Dermis blood vessel endothelial cell (primary cell): ENCODE results near the gene CCDC3. TPM values are rescaled to one million over a fixed set of nuclear protein-coding genes. Genes with fewer than 3 reads are reported as not detected.

Experiments used
- DNase-seq: peaks from one replicate; pipeline ENCODE4 v3.0.0; 2010
- total RNA-seq: library from RNA; depleted of rRNA; stranded (reverse); fragments of >200 nt; gene quantifications from 2 replicates; pipeline ENCODE4 v1.2.3, GENCODE V29; 2014

The CCDC3 gene
- total RNA-seq, 1 donor from 2014 or later = 1.4 TPM

- DNase-seq = no peak
Observed at GRCh38 chr10:12960941-12961340, 40.6 kb downstream of the CCDC3 start.

DNA sequence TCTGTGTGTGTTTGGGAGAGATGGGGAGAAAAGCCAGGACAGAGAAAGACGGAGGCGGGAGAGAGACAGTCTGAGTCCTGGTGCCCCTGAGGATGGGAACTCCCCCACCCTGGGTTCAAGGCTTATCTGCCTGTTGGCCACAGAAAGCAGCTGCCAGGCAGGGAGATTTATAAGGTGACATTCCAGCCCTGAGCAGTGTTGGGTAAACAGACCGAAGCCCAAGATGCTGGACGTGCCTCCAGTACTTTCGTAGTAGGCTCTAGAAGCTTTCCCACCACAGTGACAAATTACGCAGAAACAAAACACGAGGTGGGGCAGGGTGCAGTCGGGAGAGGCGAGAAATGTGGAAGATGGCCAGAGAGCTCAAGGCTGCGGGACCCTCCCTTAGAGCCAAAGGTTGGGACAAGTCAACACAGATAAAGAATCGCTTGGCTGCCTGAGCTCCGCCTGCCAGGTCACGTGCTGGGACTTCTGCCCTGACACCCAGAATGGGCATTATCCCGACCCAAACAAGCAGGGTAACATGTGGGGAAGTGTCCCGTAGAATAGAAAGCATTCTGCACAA is 41.1 kb downstream of the CCDC3 start:
- no peak for DNase-seq

- DNase-seq = no peak
Observed at GRCh38 chr10:12958546-12959110, 42.9 kb downstream of the CCDC3 start.

- DNase-seq = no peak
Observed at GRCh38 chr10:12957081-12957480, 44.4 kb downstream of the CCDC3 start.

- peak; percentile 12 for DNase-seq
Observed at GRCh38 chr10:12954866-12955265, 46.6 kb downstream of the CCDC3 start.

- DNase-seq = no peak
Observed at GRCh38 chr10:12950583-12951128, 50.9 kb downstream of the CCDC3 start.

DNA sequence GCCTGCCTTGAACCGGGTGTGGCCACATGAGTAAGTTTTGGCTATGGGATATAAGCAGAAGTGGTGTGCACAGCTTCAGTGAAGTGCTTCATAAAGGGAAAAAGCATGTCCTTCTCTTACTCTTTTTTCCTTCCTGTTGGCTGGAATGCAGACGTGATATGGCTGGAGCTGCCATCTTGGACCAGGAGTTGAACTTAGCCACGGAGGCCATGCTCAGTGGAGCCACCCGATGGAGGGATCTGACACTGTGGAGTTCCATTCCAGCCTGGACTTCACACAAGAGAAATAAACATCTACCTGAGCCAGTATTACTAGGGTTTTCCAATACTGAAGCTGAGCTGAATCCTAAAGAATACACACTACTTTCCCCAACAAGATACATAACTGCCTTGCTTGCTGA is 52.3 kb downstream of the CCDC3 start:
- no peak for DNase-seq

DNA sequence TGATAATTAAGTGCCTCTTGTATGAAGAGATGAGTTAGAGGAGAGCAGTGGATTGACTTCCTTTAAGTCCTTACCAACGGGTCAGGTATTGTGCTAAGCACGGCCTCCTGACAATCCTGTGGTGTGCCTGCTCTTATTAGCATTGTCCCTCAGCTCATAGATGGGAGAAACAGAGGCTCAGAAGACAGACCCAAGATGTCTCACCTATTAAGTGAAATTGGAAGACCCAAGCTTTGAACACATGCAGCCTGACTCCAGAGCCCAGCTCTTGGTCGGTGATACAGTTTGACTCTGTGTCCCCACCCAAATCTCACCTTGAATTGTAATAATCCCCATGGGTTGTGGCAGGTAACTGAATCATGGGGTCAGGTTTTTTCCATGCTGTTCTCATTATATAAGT is 53.8 kb downstream of the CCDC3 start:
- DNase-seq = no peak

DNA sequence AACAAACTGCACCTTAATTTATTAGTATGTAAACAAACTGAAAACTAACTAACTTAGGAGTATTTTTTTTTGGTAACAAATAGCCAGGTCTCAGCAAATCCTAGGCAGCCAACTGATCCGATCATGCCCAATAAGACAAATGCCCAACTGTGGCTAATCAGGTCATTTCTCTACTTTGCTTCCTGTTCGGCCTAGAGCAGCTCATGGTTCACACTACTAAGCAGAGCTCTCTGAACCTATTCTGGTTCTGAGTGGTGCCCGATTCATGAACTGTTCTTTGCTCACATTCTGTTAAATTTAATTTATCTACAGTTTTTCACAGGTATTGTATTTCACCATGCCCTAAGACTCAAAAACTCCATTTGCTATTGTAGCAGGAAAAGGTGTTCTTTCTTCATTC is 55.1 kb downstream of the CCDC3 start:
- no peak for DNase-seq

DNA sequence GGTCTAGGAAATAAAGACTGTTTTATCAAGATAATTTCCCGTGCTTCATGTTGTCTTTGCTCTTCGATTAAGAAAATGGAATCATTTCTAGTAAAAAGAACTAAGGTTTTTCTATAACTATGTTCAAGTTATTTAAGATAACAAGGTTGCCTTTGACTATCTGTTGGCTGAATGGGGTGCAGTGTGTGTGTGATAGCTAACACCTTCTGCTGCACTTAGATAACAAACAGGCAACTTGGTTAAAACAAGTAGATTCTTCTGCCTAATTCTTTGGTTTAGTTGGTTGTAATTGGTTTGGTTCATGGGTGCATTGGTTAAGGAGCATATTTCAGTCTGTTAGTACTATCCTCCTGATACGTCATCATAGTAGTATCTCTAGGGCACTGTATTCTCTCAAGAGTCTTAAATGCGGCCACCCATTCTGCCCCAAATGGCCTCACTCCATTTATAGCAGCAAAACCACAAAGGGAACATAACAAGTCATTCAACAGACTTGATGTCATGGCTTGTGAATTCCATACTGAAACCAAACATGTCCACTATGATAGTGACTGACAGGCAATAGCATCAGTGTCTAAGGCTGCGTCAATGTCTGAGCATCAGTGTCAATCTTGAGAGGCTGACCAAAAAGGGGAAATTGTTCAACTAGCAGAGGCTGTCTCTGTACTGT is 55.7 kb downstream of the CCDC3 start:
- DNase-seq = no peak

DNA sequence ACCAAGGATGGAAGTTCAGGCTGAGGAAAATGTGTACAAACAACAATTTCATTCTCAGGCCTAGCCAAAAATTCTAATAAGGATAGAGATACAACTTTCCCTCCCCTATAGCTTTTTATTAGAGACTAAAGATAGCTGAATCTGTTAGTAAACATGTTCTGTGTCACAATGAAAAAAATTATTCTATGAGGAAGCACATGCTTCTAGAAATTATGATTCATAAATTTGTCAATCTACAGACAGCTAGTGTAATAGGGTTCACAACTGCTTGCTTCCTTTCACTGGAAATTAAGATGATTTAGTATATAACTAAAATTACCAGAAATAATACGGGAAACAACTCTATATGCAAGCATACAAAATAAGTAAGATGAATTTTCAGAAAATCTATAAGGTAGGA is 56.6 kb downstream of the CCDC3 start:
- DNase-seq = no peak

GRCh38 chr10:12943425-12943824 is 58.1 kb downstream of the CCDC3 start:
- no peak for DNase-seq

GRCh38 chr10:12941966-12942365 is 59.5 kb downstream of the CCDC3 start:
- DNase-seq = no peak

DNA sequence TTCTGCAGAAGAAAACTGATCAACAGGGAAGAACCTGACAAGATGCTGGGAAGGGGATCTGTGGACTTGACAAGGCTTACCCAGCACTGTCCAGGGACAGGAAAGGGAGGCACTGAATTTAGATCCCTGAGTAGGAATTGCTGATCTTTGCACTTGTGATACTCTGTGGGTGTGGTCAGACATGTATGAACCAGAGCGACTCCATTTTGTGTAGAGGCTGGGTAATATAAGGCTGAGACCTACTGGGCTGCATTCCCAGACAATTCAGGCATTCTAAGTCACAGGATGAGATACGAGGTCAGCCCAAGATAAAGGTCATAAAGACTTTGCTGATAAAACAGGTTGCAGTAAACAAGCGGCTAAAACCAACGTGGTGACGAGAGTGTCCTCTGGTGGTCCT is 60.7 kb downstream of the CCDC3 start:
- DNase-seq = no peak

DNA sequence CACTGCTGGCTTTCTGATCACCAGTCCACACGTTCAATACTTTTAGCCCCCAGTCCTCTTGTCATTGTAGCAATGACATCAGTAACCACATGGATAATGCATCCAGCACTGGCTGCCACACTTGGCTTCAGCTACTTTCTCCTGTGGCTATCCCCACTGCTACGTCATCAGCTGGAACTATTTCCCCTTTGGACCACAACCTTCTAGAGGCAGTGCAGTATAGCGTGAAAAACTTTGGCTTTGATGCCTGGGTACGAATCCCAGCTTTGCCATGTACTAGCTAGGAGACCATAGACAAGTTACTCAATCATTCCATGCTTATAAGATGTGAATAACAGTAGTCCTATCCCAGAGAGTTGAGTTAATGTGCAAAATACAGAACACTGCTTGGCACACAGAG is 63.2 kb downstream of the CCDC3 start:
- no peak for DNase-seq

- no peak for DNase-seq
Observed at GRCh38 chr10:12937527-12937926, 64.0 kb downstream of the CCDC3 start.

DNA sequence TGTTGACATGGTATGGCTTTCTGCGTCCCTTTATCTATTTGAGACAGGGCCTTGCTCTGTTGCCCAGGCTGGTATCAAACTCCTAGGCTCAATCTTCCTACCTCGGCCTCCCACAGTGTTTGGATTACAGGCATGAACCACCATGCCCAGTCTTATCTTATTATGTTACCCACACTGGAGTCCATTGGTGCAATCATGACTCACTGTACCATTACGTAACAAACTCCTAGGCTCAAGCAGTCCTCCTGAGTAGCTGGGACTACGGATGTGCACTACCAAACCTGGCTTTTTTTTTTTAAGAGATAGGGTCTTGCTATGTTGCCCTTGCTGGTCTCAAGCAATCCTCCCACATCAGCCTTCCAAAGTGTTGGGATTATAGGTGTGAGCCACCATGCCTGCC is 66.7 kb downstream of the CCDC3 start:
- no peak for DNase-seq

GRCh38 chr10:12929381-12929780 is 72.1 kb downstream of the CCDC3 start:
- DNase-seq = no peak

GRCh38 chr10:12928571-12928970 is 72.9 kb downstream of the CCDC3 start:
- DNase-seq = no peak

DNA sequence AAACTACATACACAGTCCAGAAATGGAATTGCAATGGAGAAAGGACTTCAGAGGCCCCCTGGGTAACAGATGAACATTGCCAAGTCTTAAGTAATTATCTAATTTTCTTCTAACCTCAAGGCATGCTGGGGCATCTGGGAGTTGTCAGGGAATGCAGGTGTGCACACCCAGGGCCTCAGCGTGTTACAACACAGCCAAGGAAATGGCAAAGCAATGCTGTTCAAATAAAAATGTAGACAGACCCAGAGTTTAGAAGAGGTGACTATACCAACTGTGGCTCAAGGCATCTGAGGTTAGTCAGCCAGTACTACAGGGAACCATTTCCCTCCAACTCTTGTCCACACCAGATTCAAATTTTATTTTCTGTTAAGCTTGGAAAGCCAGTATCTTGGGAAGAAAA is 73.6 kb downstream of the CCDC3 start:
- DNase-seq = no peak

- no peak for DNase-seq
Observed at GRCh38 chr10:12925845-12926244, 75.7 kb downstream of the CCDC3 start.

GRCh38 chr10:12924911-12925310 is 76.6 kb downstream of the CCDC3 start:
- no peak for DNase-seq

DNA sequence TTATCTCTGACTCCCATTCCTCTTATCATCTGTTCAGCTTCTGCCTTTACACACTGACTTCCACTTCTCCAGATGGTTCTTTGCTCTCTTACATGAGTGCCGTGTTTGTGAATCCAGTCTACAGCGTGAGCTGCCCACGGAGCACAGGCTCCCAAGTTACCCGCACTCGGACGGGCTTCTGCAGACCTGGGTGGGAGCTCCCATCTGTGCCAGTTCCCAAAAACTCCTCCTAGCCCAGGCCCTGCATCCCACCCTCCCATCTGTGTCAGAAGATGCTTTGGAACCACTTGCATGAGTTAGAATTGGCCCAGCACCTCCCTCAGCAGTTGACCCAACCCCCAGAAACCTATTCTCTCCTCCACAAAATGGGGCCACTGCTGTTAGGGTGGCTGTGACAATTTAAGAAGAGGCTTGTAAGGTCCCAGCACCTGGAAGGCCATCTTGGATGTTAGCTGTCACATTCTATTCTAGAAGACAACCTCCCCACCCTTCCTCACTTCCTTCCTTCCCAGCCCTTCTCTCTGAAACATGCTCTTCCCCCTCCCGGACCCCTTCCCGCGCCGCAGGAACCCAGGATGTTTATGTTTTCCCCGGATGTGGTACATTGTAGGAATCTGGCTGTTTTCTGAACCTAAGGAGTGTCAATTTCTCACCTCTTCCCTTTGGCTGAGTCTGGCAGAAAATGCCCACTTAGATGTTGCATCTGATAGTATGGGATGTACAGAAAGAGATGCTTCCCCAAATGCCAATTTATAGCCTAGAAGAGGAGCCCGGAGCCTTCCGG is 79.2 kb downstream of the CCDC3 start:
- DNase-seq = no peak

GRCh38 chr10:12921163-12921562 is 80.3 kb downstream of the CCDC3 start:
- no peak for DNase-seq
